GM18508 (cell line): ENCODE measurements around the gene BTBD3.

Experiments
- ATAC-seq: cut with Tn5 transposase; IDR thresholded peaks from one replicate; pipeline ENCODE4 v1.9.1; 2021; ENCODE audit warnings: moderate number of reproducible peaks; ENCODE audit not compliant: insufficient read depth, unreplicated experiment

Gene BTBD3

DNA sequence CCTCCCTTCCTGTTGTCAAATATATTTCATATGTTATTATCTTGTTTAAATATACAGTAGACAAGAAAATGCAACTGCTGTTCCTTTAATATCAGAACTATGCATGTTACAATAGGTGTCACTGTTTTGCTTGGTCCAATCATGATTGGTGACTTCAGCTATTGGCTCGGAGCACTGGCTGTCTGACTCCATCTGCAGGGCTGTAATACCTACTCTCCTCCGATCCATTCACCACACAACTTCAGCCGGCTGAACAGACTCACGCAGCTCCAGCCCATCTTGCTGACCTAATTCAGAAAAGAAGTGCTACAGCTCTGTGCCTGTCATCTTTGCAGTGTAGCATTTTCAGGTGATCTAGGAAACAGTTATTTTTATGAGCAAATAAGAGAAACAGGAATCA, at the start of gene BTBD3:
BTBD3 (plus strand) TSS at position 231 of the 400 bp plus-strand sequence. CDS start 383 bp downstream, outside the sequence.
- ATAC-seq, result no peak

DNA sequence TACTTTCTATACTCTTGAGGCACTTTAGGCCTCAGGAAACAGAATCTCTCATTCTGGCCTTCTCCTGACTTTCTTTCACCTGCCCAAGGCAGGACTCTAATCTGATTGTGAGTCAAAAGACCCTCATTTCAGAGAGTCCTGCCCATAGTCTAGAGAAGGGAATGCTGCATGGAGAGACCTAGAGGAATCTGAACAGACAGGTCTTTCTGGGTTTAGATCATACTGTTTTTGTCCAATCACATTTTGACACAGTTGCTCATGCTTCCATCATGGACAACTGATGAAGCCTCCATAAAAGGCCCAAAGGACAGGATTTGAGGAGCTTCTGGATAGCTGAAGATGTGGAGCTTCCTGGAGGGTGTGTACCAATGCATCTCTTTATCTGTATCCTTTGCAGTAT, 48.1 kb upstream of the BTBD3 start:
- no peak for ATAC-seq

DNA sequence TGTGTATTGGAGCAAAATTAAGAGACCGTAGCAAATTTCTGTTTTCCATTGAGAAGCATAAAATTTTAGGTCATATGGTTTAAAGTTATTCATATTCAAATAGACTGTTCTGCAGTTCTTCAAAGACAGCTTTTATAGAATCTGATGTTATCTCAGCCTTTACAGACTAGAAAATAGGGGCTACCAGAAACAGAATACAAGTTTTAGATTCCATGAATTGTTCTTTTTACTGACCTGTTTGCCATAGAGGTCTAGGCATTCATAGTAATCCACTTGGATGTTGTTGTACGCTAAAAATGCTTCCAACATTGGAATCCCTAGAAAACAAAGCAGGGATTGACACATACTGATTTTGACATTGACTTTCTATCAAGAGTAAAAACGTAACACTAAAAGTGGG, 47.3 kb upstream of the BTBD3 start:
- no peak for ATAC-seq

GRCh38 chr20:11876555-11876954, 41.1 kb upstream of the BTBD3 start:
- ATAC-seq, result no peak

DNA sequence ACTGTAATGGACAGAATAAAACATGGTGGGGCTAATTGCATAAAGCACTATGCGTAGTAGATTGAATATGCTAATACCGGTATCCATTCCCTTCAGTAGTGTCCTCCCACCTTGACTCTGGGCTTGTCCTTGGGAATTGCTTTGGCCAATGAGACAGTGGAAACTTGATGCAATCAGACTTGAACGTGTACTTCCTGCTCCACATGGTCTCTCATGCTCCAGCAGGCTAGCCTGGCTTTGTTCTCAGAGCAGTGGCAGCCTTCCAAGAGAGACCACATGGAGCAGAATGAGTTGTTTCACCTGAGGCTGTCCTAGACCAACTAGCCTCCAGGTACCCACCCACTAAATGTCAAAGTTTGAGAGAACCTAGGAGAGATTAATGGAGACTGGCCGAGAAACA, 37.0 kb upstream of the BTBD3 start:
- no peak for ATAC-seq

DNA sequence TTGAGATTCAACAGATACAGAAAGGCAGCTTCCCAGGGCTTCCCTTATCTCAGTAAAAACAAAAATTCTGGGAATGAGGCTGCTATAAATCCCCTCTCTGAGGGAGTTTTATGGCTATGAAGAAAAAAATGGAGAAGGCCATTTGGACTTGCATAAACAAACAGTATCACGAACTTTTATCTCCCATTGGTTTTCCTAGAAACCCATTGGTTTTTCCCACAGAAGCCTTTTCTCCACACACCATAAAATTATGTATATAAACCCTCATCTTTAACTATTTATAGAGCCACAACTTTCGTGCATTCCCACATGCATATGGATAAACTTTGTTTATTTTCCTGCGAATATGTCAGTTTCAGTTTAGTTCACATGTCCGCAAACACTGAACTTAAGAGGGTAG, 36.2 kb upstream of the BTBD3 start:
- no peak for ATAC-seq

GRCh38 chr20:11882651-11883050, 35.0 kb upstream of the BTBD3 start:
- no peak for ATAC-seq

GRCh38 chr20:11888648-11889047, 29.0 kb upstream of the BTBD3 start:
- ATAC-seq, result no peak

- no peak for ATAC-seq
Measured at GRCh38 chr20:11890331-11891076, 27.2 kb upstream of the BTBD3 start.

DNA sequence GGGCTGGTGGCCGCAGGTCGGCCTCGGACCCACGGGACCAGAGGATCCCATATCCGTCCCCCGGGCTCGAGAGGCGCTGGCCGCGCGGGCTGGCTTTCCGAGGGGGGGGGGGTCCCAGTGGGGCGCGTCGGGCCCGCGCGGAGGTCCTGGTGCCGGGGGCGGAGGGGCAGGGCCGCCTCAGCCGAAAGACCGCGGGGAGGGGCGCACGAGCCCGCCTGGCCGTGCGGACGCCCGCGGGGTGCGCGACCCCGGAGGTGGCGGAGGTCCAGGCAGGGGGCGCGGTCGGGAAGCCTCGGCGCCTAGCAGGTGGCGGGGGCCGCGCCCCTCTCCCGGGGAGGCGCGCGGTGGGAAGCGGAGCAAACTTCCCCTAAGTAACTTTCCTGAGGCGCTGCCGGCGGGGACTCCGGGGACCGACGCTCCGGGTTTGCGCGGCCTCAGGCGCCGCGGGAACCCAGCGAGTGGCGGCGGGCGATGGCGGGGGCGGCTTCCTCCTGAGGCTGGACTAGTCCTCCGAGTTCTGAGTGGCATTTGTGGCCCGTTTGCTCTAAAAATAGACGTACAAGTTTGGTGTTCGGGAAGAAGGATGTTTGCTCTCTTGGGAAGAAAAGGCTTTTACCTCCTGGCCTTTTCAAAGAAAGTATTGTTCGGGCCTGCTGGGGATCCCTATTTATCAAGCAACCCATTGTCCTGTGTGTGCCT, 26.5 kb upstream of the BTBD3 start:
- ATAC-seq, result no peak

GRCh38 chr20:11891776-11892545, 25.7 kb upstream of the BTBD3 start:
- peak; percentile 69 for ATAC-seq

GRCh38 chr20:11894062-11894461, 23.6 kb upstream of the BTBD3 start:
- no peak for ATAC-seq

- ATAC-seq, result no peak
Measured at GRCh38 chr20:11895861-11896387, 21.8 kb upstream of the BTBD3 start.

GRCh38 chr20:11901127-11901526, 16.6 kb upstream of the BTBD3 start:
- ATAC-seq, result no peak

DNA sequence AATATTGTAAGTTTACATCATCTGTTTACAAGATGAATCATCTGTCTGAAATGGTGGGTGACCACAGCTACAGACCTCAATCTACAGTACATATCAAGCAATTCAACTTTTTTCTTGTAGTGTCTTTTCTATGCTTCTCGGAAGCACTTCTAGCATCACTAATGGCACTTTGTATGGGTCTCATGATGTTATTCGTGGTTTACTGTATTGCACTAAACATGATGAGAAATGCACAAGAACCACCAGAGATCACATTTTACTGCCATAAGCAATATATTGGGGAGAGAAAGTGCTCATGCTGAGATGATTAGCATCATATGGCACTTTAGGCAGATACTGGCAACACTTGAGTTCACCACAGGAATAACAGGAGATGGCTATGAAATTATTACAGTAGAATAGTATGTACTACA, 15.4 kb upstream of the BTBD3 start:
- no peak for ATAC-seq

GRCh38 chr20:11905460-11906179, 12.1 kb upstream of the BTBD3 start:
- ATAC-seq, result no peak

DNA sequence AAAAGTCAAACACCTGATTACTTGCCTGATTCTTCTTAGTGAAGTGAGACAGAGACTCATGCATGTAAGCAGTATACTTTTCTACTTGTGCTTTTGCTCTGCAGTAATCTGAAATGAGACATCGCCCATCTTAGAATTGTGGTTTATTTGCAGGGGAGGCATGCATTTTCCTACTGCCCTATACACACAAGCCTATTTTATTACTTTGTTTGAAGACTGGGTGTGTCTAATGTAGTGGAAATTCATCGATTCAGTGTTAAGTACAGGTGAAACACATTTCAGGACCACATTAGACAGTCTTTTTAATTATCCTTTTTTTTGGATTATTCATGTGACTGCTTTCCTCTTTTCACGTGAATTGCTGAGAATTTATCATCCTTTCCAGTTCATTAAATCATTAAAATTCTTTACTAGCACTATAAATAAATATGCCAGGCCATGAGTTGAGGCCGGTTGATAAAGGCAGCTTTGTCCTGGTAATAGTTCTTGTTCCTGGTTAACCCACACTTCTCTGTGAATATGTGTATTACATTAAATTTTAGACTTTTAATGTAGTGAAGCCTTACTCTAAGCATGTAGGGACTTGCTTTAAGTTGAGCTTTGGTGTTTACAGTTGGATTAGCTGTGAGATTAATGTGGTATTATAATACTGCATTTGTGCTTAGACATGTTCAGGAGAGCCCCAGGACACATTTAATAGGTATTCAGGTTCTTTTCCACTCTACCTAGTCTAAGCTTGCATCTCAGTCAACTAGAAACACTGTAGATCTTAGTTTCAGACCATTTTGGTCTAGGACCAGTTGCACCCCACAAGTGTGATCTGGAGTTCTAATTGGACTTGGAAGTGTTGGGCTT, 10.8 kb upstream of the BTBD3 start:
- ATAC-seq, result no peak

DNA sequence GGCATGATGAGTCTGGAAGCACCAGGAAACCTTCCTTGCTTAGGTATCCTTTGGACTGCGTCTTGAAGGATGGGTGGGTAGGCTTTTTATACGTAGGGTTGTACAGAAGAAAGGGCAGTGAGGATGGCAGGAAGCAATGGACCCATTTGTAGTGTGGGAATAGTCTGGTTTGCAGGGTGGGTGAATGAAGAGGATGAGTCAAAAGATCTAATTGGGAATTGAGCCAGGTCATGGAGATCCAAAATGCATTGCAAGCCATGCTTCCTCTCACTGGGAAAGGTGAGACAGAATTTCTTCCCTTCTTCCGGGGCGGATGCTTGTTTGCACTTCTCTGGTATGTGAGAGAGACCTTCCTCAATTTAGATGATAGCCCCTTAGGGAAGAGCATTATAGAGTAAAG, 10.1 kb upstream of the BTBD3 start:
- no peak for ATAC-seq

- ATAC-seq, result no peak
Measured at GRCh38 chr20:11912013-11912658, 5.6 kb upstream of the BTBD3 start.
